MV-4-11 (cell line): ENCODE results near the gene UGT1A10.

Experiments used
- DNase-seq: peaks from one replicate; lab custom pipeline; 2025; lab: John Stamatoyannopoulos, UW

Gene UGT1A10

GRCh38 chr2:233803994-233804393 is 167.7 kb downstream of the UGT1A10 start:
- DNase-seq = no peak

- DNase-seq = no peak
Measured at GRCh38 chr2:233807215-233807865, 171.1 kb downstream of the UGT1A10 start.

- no peak for DNase-seq
Measured at GRCh38 chr2:233807966-233808935, 172.0 kb downstream of the UGT1A10 start.

GRCh38 chr2:233810385-233810784 is 174.1 kb downstream of the UGT1A10 start:
- no peak for DNase-seq

- no peak for DNase-seq
Measured at GRCh38 chr2:233811087-233811486, 174.8 kb downstream of the UGT1A10 start.

GRCh38 chr2:233811732-233812131 is 175.5 kb downstream of the UGT1A10 start:
- no peak for DNase-seq

- DNase-seq = no peak
Measured at GRCh38 chr2:233813236-233814055, 177.2 kb downstream of the UGT1A10 start.

- DNase-seq = no peak
Measured at GRCh38 chr2:233814056-233814835, 178.0 kb downstream of the UGT1A10 start.

GRCh38 chr2:233815861-233816260 is 179.6 kb downstream of the UGT1A10 start:
- DNase-seq = no peak

- DNase-seq = no peak
Measured at GRCh38 chr2:233816334-233816733, 180.1 kb downstream of the UGT1A10 start.

GRCh38 chr2:233816771-233817170 is 180.5 kb downstream of the UGT1A10 start:
- no peak for DNase-seq

GRCh38 chr2:233817361-233817911 is 181.2 kb downstream of the UGT1A10 start:
- DNase-seq = no peak

- DNase-seq = no peak
Measured at GRCh38 chr2:233817995-233818638, 181.9 kb downstream of the UGT1A10 start.

- no peak for DNase-seq
Measured at GRCh38 chr2:233818639-233819621, 182.7 kb downstream of the UGT1A10 start.

- DNase-seq = no peak
Measured at GRCh38 chr2:233819884-233820773, 183.9 kb downstream of the UGT1A10 start.

GRCh38 chr2:233820774-233821105 is 184.5 kb downstream of the UGT1A10 start:
- DNase-seq = no peak

- DNase-seq = no peak
Measured at GRCh38 chr2:233821196-233821595, 184.9 kb downstream of the UGT1A10 start.

GRCh38 chr2:233821709-233822100 is 185.5 kb downstream of the UGT1A10 start:
- DNase-seq = no peak
